EL (cell line): ENCODE data around the gene ATG4A.

Experiments
- DNase-seq: peaks from one replicate; pipeline ENCODE4 v3.0.0-alpha.2; 2016

The ATG4A gene

DNA sequence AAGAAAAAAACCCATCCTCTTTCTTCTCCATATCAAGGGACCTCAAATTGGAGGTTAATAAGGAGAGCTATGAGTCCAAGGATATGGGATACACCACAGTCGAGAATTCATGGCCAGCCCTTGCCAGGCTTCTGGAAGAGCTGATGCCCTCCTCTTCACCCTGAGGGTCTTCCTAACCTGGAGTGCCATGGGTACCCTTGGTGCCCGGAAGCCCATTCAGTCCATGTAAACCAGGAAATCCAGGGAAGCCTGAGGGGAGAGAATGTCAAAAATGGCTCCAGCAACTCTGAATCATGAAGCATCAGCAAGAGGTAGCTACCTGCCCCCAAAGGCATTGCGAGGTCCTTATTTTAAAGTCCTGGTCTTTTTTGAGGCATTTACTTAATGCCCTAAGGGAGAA is 78.2 kb downstream of the ATG4A start:
- DNase-seq: no peak

DNA sequence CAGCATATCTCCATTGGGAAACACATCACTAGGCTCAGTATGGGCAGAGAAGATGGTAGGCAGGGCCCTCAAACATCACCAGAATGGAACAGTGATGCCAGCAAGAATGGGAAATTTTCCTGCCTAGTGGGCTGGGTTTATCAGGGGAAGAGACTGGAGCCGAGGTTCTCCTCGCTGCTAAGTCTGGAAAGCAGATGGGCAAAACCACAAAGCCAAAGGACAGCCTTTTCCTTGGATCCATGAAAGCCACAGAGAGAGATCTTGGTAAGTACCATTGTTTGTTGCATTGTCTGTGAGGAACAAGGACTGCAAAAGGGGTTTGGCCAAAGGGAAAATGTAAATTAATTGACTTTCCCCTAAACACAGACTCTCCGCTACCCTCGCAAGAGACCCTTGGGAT is 80.1 kb downstream of the ATG4A start:
- DNase-seq: no peak

DNA sequence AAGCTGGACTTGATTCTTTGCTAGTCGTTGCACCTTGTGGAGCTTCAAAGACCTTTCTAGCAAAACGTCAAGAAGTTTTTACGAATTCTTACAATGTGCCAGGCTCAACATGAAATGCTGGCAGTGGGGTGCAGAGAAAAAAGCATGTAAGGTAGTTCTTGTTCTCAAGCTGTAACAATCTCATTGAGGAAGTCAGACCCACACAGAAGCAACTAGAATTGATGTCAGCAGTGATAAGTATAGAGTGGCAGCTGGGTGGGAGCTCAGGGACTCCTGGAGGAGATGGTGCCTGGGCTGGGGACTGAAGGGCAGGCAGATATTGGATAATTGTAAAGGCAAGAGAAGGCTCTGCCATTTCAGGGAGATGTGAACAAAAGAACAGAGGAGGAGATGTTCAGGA is 82.3 kb downstream of the ATG4A start:
- DNase-seq: no peak

DNA sequence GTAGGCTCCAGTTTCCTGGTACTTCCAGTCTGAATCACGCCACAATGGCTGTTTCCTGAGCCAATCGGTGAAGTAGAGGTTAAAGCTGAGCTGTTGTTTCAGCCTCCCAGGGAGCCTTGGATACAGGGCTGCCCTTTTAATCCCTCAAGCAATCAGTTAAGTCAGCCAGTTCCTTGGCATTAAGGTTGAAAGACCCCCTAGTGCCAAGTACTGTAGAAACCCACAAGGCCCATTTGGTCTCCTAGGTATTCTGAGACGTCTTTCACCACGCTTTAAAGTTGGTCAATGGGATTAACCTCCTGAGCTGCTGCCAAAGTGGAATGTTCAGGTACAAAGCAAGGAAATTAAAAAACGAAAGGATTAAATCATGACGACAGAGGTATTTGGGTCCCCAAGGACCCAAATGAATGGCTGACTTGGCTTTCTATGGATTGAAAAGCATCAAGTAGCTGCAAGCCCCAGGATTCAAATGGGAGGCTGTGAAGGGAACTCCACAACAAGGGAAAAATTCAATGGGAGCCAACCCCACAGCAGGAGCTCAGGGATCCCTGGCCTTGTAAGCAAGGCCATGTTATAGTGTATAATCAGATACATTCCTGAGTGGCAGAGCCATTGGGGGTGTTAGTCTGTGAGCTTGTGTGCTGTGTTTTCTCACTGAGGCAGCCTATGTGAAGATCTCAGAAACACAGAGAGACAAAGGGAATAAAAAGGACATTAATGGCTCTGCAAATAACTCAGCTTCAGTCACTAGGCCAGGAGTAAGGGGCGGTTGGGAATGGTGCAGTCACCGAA is 86.0 kb downstream of the ATG4A start:
- DNase-seq: no peak

DNA sequence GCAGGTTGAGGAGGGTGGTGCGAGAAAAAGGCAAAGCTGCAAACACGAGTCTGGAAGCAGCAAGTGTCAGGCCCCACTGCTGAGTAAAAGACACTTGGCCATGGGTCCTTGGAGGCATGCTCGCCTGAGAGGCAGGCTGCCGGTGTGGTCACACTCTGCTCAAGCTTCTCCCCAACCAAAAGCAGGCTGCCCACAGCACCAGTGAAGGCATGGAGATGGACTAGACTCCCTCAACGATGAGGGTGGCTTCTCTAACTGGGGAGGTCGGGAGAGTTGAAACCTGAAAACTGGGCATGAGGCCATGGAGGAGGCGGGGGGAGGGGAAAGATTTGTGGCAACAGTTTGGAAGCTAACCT is 86.5 kb downstream of the ATG4A start:
- no peak for DNase-seq

DNA sequence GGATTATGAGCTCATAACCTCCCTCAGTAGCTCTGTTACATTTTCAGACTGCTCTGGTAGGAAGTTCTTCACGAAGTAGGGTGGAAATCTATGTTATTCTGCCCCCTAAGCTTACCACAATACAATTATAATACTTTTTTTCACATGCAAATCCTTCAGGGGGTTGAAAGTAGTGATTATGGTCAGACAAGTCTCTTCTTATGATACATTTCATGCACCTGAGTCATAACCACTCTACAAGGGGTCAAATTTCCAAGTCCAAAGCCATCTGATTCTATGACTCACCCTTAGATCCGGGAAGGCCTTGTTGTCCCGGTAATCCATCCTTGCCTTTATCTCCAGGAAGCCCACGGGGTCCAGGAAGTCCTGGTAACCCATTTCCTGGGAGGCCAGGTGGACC is 95.2 kb downstream of the ATG4A start:
- DNase-seq: peak; percentile 82

DNA sequence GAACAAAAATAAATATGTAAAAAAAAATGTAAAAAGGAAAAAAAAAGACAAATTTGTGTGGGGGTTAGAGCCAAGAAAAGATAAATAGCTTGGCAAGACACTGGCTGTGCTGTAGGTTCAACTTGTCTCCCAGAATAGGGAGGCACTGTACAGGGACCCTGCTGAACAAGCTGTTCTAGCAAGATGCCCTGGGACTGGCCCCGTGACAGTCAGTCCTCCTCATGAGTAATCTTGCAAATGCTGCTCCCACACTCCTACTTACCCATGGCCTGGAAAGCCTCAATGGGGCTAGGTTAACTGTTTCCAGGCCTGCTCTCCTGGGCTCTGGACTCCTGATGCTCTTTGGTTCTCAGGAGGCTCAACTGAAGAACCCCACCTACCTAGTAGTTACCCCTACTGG is 106.8 kb downstream of the ATG4A start:
- no peak for DNase-seq

DNA sequence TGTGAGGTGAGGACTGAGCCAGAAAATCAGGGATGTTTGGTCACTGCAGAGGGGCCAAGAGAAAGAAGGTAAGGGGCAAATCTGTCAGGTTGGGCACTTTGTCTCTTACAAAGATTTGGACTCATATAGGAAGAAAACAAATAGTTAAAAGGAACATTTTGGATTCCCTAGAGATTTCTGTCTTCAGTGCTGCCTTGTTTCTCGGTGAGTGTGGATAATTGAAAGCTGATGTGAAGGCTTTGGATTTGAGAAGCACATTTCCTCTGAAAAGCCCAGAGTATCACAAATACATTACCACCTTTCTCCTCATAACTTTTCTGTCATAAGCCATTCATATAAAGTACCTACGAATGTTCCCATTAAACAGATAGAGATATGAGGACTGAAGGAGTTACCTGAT is 107.5 kb downstream of the ATG4A start:
- DNase-seq: no peak

DNA sequence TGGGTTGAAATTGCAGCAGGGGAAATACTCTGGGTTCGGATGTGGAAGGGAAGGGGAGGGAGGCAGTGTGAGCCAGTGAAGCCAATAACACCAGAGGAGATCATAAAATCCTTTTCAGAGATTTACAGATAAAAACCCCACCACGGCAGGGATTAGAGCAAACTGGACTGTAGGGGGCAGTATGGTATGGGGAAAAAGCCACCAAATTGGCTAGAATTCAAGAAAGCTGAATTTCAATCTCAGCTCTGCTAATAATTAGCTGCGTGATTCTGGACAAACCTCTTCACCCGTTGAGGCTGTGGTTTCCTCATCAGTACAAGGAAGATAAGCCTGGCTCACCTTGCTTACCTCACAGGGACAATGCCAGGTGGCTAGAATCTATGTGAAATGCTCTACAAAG is 108.1 kb downstream of the ATG4A start:
- DNase-seq: peak; percentile 30

DNA sequence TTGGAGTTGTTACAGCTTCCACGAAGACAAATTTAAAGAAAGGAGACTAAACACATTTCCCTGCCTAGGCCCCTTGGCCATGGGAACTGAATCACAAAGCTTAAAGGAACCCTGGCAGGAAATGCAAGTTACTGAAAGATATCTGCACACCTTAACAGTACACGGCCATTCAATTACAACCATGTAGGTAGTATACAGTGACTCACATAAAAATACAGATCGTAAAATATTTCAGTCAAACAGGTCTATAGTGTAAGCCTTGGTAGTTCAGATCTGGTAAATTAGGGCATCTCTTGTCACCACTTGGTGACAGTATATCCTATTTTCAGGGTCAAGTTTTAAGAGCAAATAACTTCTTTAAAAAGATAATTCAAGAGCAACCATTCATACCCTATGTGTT is 112.0 kb downstream of the ATG4A start:
- DNase-seq: no peak
